DOHH2 (cell line): ENCODE data around the gene GALNT9.

ENCODE experiments used
- H3F3A ChIP-seq: fragments of 200-600 bp; sonication (generic), shearing (Covaris generic); 2 replicates; pipeline ENCODE4 v1.6.0; 2016; ENCODE audit warnings: antibody characterized with exemption, mild to moderate bottlenecking; ENCODE audit not compliant: control insufficient read depth, insufficient read depth
- H3K27ac ChIP-seq: fragments of 200-600 bp; sonication (generic); 2 replicates; pipeline ENCODE4 v1.5.1; 2014; ENCODE audit warnings: low read depth, mild to moderate bottlenecking, low read length, moderate library complexity
- H3K27me3 ChIP-seq: fragments of 200-600 bp; sonication (generic); 2 replicates; pipeline ENCODE4 v1.6.1; 2014; ENCODE audit warnings: mild to moderate bottlenecking, low read length, mixed read lengths; ENCODE audit not compliant: control insufficient read depth
- H3K36me3 ChIP-seq: fragments of 200-600 bp; sonication (generic); 2 replicates; pipeline ENCODE4 v1.6.1; 2014; ENCODE audit warnings: mild to moderate bottlenecking, low read length, moderate library complexity, mixed read lengths; ENCODE audit not compliant: control insufficient read depth
- H3K4me1 ChIP-seq: fragments of 200-600 bp; sonication (generic); 2 replicates; pipeline ENCODE4 v1.6.1; 2014; ENCODE audit warnings: mild to moderate bottlenecking, low read length, mixed read lengths; ENCODE audit not compliant: control insufficient read depth
- H3K4me2 ChIP-seq: fragments of 200-600 bp; sonication (generic); 2 replicates; pipeline ENCODE4 v1.6.0; 2014; ENCODE audit warnings: mild to moderate bottlenecking, low read length, moderate library complexity
- H3K4me3 ChIP-seq: fragments of 200-600 bp; sonication (generic); 2 replicates; pipeline ENCODE4 v1.5.1; 2014; ENCODE audit warnings: mild to moderate bottlenecking, low read length, mixed read lengths
- H3K79me2 ChIP-seq: fragments of 200-600 bp; sonication (generic); 2 replicates; pipeline ENCODE4 v1.6.1; 2014; ENCODE audit warnings: mild to moderate bottlenecking, low read length, mixed read lengths; ENCODE audit not compliant: control insufficient read depth
- H3K9me2 ChIP-seq: fragments of 200-600 bp; sonication (generic); replicated peaks from 2 replicates; pipeline ENCODE4 v1.6.1; 2014; ENCODE audit warnings: mild to moderate bottlenecking, low read length, mixed read lengths; ENCODE audit not compliant: control insufficient read depth
- H3K9me3 ChIP-seq: fragments of 200-600 bp; sonication (generic); 2 replicates; pipeline ENCODE4 v1.6.1; 2014; ENCODE audit warnings: antibody characterized with exemption, low read length, mixed read lengths; ENCODE audit not compliant: control insufficient read depth, insufficient read depth
- H4K20me1 ChIP-seq: fragments of 200-600 bp; sonication (generic); 2 replicates; pipeline ENCODE4 v1.6.0; 2014; ENCODE audit warnings: low read depth, mild to moderate bottlenecking, antibody characterized with exemption, low read length, moderate library complexity; ENCODE audit not compliant: control insufficient read depth, insufficient read depth
- CTCF ChIP-seq: fragments of 200-600 bp; sonication (generic); IDR thresholded peaks from one replicate; pipeline ENCODE4 v1.5.1; 2014; ENCODE audit warnings: antibody characterized with exemption, mild to moderate bottlenecking, low read depth, low read length; ENCODE audit not compliant: poor library complexity, severe bottlenecking
- EZH2phosphoT487 ChIP-seq: fragments of 200-600 bp; sonication (generic); IDR thresholded peaks from 2 replicates; pipeline ENCODE4 v1.6.1; 2017; ENCODE audit warnings: borderline replicate concordance, mild to moderate bottlenecking, antibody characterized with exemption, low read length, moderate library complexity, mixed read lengths

GALNT9 gene

DNA sequence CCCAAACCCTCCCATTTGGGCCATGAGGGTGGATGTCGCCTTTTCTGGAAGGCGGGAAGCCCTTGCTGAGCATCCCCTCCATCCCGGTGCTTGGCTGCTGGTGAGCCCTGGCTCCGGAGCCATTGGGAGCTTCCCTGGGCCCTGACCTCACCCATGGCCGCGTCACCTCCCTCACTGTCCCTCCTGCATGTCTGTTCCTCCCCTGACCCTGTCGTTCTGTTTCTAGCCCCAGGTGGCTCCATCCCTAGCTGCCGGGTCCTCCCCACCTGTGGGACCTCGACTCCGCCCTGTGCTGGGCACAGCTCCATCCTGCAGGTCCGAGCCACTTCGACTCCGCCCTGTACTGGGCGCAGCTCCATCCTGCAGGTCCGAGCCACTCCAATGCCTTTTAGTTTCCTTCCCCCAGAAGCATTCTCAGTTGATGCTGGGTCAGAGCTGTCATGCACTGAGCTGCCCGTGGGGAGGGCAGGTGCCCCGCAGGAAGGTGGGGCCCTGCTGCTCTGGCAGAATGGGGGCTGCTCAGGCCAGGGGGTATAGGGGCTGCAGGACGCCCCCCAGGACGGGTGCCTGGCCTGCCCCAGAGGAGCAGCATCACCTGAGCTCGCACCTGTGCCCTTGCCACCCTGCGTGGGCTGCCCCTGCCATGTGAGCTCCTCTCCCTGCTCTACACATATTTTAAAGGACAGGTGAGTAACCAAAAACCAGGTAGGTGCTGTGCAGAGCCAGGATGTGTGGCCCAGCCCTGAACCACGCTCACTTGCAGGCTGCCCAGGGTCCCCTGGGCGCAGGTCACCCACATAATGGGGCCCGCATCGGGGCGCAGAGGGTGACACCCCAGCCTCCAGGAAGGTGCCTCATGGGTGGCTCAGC, 166.1 kb downstream of the GALNT9 start:
- Histone ChIP-seq H3K27me3 (no peaks in the 10 kb centered on the region), H3K9me3 (peaks cover 9% of the 10 kb centered on the region; the same call in 1 of the 2 replicates), H4K20me1 (no peaks in the 10 kb centered on the region), H3K9me2 (no peaks in the 10 kb centered on the region), H3K79me2 (no peaks in the 10 kb centered on the region), H3K4me1 (no peaks in the 10 kb centered on the region), H3K4me2 (no peak overlapping the region), H3K27ac (no peak overlapping the region), H3F3A (no peaks in the 10 kb centered on the region; the same call in 1 of the 2 replicates), H3K4me3 (no peak overlapping the region), H3K36me3 (peaks cover 4% of the 10 kb centered on the region)
- no peak for TF ChIP-seq EZH2phosphoT487
- no peak for TF ChIP-seq CTCF

DNA sequence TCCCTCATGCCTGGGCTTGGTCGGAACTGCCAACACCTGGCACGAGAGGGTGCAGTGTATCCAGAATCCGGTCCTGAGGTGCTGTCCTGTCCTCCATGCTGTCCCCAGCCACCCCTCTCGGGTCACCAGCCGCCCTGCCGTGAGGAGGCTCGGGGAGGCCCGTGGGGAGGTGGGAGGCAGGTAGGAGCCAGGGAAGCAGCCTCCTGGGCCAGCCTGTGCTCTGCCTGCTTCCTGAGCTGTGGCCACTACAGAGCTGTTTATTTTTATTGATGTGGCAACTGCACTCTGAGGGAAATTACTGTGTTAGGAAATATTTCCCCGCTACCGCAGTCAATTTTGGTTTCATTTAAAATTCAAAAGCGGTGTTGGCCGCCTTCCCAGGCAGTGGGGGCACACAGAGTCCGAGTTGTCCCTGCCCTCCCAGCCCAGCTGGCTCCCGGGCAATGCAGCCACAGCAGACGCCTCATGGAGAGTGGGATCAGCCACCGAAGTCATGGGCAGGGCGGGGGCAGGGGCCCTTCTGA, 166.8 kb downstream of the GALNT9 start:
- no peaks in the 10 kb centered on the region for H3K27me3 ChIP-seq
- H3K36me3 ChIP-seq, result peaks cover 11% of the 10 kb centered on the region
- no peaks in the 10 kb centered on the region for H3K9me2 ChIP-seq
- no peak overlapping the region for H3K4me2 ChIP-seq
- H3K9me3 ChIP-seq, result peaks cover 15% of the 10 kb centered on the region; the same call in 1 of the 2 replicates
- H3K4me1 ChIP-seq, result no peaks in the 10 kb centered on the region
- no peaks in the 10 kb centered on the region for H4K20me1 ChIP-seq
- H3K4me3 ChIP-seq, result no peak overlapping the region
- no peak overlapping the region for H3K27ac ChIP-seq
- peaks cover 3% of the 10 kb centered on the region; the same call in 1 of the 2 replicates for H3F3A ChIP-seq
- no peaks in the 10 kb centered on the region for H3K79me2 ChIP-seq
- no peak for TF ChIP-seq EZH2phosphoT487
- TF ChIP-seq CTCF, result no peak

GRCh38 chr12:132161796-132162507, 167.4 kb downstream of the GALNT9 start:
- H3K4me3 ChIP-seq, result no peak overlapping the region
- peaks cover 15% of the 10 kb centered on the region for H3K9me3 ChIP-seq
- no peak overlapping the region for H3K4me2 ChIP-seq
- H3K27ac ChIP-seq, result no peak overlapping the region
- TF ChIP-seq EZH2phosphoT487, result no peak
- no peak for TF ChIP-seq CTCF
- no peaks in the 10 kb centered on the region for H3K4me1 ChIP-seq
- H3K27me3 ChIP-seq, result no peaks in the 10 kb centered on the region
- H3K36me3 ChIP-seq, result peaks cover 17% of the 10 kb centered on the region
- H3F3A ChIP-seq, result peaks cover 10% of the 10 kb centered on the region; the same call in 1 of the 2 replicates
- no peaks in the 10 kb centered on the region for H3K79me2 ChIP-seq
- no peaks in the 10 kb centered on the region for H3K9me2 ChIP-seq
- H4K20me1 ChIP-seq, result no peaks in the 10 kb centered on the region
